GM21528 (cell line): ENCODE results near the gene NACA.

Experiments
- ATAC-seq: cut with Tn5 transposase; IDR thresholded peaks from one replicate; pipeline ENCODE4 v1.9.1; 2021; ENCODE audit warnings: mild to moderate bottlenecking, moderate library complexity; ENCODE audit not compliant: unreplicated experiment, low FRiP score

NACA gene

GRCh38 chr12:56694161-56694560 is 30.9 kb downstream of the NACA start:
- ATAC-seq: no peak

GRCh38 chr12:56688846-56689109 is 36.3 kb downstream of the NACA start:
- no peak for ATAC-seq

GRCh38 chr12:56688129-56688845 is 36.8 kb downstream of the NACA start, which contains the start of gene PTGES3:
TSS of gene PTGES3 (minus strand) at chr12:56688284. CDS start at chr12:56687999, 285 bp downstream.
- ATAC-seq: peak; percentile 61

- ATAC-seq: peak; percentile 21
Observed at GRCh38 chr12:56687223-56688128, 37.6 kb downstream of the NACA start.

GRCh38 chr12:56684745-56685359 is 40.2 kb downstream of the NACA start:
- ATAC-seq: no peak

GRCh38 chr12:56682323-56682722 is 42.8 kb downstream of the NACA start:
- ATAC-seq: no peak

GRCh38 chr12:56679883-56680575 is 45.1 kb downstream of the NACA start:
- ATAC-seq: no peak

- no peak for ATAC-seq
Observed at GRCh38 chr12:56678852-56679251, 46.2 kb downstream of the NACA start.

GRCh38 chr12:56677680-56678079 is 47.4 kb downstream of the NACA start:
- ATAC-seq: no peak

- ATAC-seq: no peak
Observed at GRCh38 chr12:56676851-56677580, 48.1 kb downstream of the NACA start.

GRCh38 chr12:56671608-56672007 is 53.5 kb downstream of the NACA start:
- no peak for ATAC-seq

- no peak for ATAC-seq
Observed at GRCh38 chr12:56670836-56671235, 54.3 kb downstream of the NACA start.

- no peak for ATAC-seq
Observed at GRCh38 chr12:56668197-56668457, 57.0 kb downstream of the NACA start.
